H1 (cell line): ENCODE results near the gene ZBTB46. TPM values are rescaled to one million over a fixed set of nuclear protein-coding genes. Genes with fewer than 3 reads are reported as not detected.
A peak's percentile ranks its signal among the peaks of the same experiment; 100 is the strongest.

Experiments used
- CTCF ChIA-PET: fragments of 300-600 bp; sonication (Branson Sonifier 250); formaldehyde crosslinking; loops from one replicate; lab custom pipeline; 2021; ENCODE audit not compliant: partially characterized antibody; lab: Charles Lee
- POLR2A ChIA-PET: fragments of 300-600 bp; sonication (Branson Sonifier 250); formaldehyde crosslinking; loops from one replicate; lab custom pipeline; 2021; ENCODE audit warnings: inconsistent platforms; ENCODE audit not compliant: partially characterized antibody; lab: Charles Lee
- DNase-seq, 2 experiments: peaks; one replicate each; pipeline versions ENCODE4 v3.0.0 to v3.0.0-alpha.2; 2010 to 2022; ENCODE audit warnings: low spot score in 2 of 2, low read depth in 1 of 2, mixed read lengths in 1 of 2
- FAIRE-seq: peaks from 2 replicates; lab custom pipeline; 2011; peaks lifted over from hg19 to GRCh38; lab: Jason Lieb, UNC
- H2AFZ ChIP-seq: 2 replicates; pipeline ENCODE4 v1.8.1; 2012; ENCODE audit warnings: low read length, inconsistent platforms
- H2AK5ac ChIP-seq: 2 replicates; pipeline ENCODE4 v1.6.1; 2013; ENCODE audit warnings: low read depth, low read length
- H2BK120ac ChIP-seq: replicated peaks from 2 replicates; pipeline ENCODE3; 2013; ENCODE audit warnings: low read depth, low read length, inconsistent platforms
- H2BK12ac ChIP-seq: 2 replicates; pipeline ENCODE4 v1.6.1; 2013; ENCODE audit warnings: low read depth, low read length
- H2BK15ac ChIP-seq: 2 replicates; pipeline ENCODE4 v1.6.1; 2013; ENCODE audit warnings: low read length
- H2BK20ac ChIP-seq: 2 replicates; pipeline ENCODE4 v1.6.1; 2013; ENCODE audit warnings: low read length
- H2BK5ac ChIP-seq: 2 replicates; pipeline ENCODE4 v1.6.1; 2013; ENCODE audit warnings: low read depth, low read length
- H3K14ac ChIP-seq: 2 replicates; pipeline ENCODE4 v1.6.1; 2013; ENCODE audit warnings: inconsistent platforms; ENCODE audit not compliant: insufficient read length
- H3K18ac ChIP-seq: 2 replicates; pipeline ENCODE4 v1.6.1; 2013; ENCODE audit warnings: low read length; ENCODE audit errors: extremely low read depth
- H3K23ac ChIP-seq: 2 replicates; pipeline ENCODE4 v1.6.1; 2013; ENCODE audit warnings: inconsistent platforms; ENCODE audit not compliant: insufficient read length
- H3K23me2 ChIP-seq: 2 replicates; pipeline ENCODE4 v1.6.1; 2013; ENCODE audit warnings: low read depth, low read length
- H3K27ac ChIP-seq: 2 replicates; pipeline ENCODE4 v1.6.1; 2011; ENCODE audit warnings: low read depth, low read length, inconsistent platforms
- H3K27me3 ChIP-seq, 4 experiments: replicated peaks in 1 of 4; 1 replicate in 1 of 4; 2 replicates in 3 of 4; pipeline versions ENCODE4 v1.6.1 to v1.8.1; 2011 to 2013; ENCODE audit warnings: low read length in 3 of 4, mild to moderate bottlenecking in 3 of 4, inconsistent platforms in 2 of 4, mixed read lengths in 2 of 4, moderate library complexity in 1 of 4; ENCODE audit not compliant: control insufficient read depth in 3 of 4, insufficient read depth in 3 of 4; ENCODE audit errors: extremely low read depth in 1 of 4
- H3K36me3 ChIP-seq, 4 experiments: 2 replicates each; pipeline versions ENCODE4 v1.6.1 to v1.8.1; 2011 to 2013; ENCODE audit warnings: mild to moderate bottlenecking in 4 of 4, low read length in 3 of 4, moderate library complexity in 2 of 4, control low read depth in 1 of 4, inconsistent platforms in 1 of 4; ENCODE audit not compliant: insufficient read depth in 4 of 4, control insufficient read depth in 2 of 4
- H3K4ac ChIP-seq: replicated peaks from 2 replicates; pipeline ENCODE3; 2013; ENCODE audit warnings: low read length, low read depth, mixed read lengths, inconsistent platforms; ENCODE audit not compliant: insufficient read length
- H3K4me1 ChIP-seq, 4 experiments: replicated peaks in 1 of 4; 1 replicate in 1 of 4; 2 replicates in 3 of 4; pipeline versions ENCODE4 v1.6.1 to v1.8.1; 2011 to 2013; ENCODE audit warnings: low read length in 3 of 4, inconsistent platforms in 2 of 4, mixed read lengths in 1 of 4; ENCODE audit not compliant: insufficient read depth in 4 of 4, control insufficient read depth in 3 of 4
- H3K4me2 ChIP-seq, 2 experiments: 2 replicates each; pipeline versions ENCODE4 v1.6.1 to v1.8.1; 2011 to 2013; ENCODE audit warnings: low read depth in 2 of 2, low read length in 2 of 2, control low read depth in 1 of 2, inconsistent platforms in 1 of 2, mild to moderate bottlenecking in 1 of 2; ENCODE audit not compliant: insufficient read depth in 1 of 2
- H3K4me3 ChIP-seq, 4 experiments: fragments of 200-600, 300-600 bp in 1 of 4; sonication (generic), shearing (Covaris generic), sonication (Bioruptor Twin) in 1 of 4; 2 replicates each; pipeline versions ENCODE4 v1.5.1 to v1.8.1; 2011 to 2016; ENCODE audit warnings: low read length in 4 of 4, low read depth in 3 of 4, control low read depth in 2 of 4, inconsistent platforms in 2 of 4, mild to moderate bottlenecking in 2 of 4, mixed read lengths in 1 of 4, moderate library complexity in 1 of 4; ENCODE audit not compliant: insufficient read depth in 2 of 4; ENCODE audit errors: extremely low read depth in 1 of 4
- H3K56ac ChIP-seq: replicated peaks from 2 replicates; pipeline ENCODE3; 2013; ENCODE audit warnings: low read depth, mild to moderate bottlenecking, mixed read lengths, low read length, inconsistent platforms; ENCODE audit not compliant: insufficient read length
- H3K79me1 ChIP-seq: 2 replicates; pipeline ENCODE4 v1.6.1; 2013; ENCODE audit warnings: low read depth, low read length, control low read depth
- H3K79me2 ChIP-seq, 2 experiments: 2 replicates each; pipeline versions ENCODE4 v1.6.1 to v1.8.1; 2012 to 2013; ENCODE audit warnings: low read length in 2 of 2, mild to moderate bottlenecking in 2 of 2, inconsistent platforms in 1 of 2; ENCODE audit not compliant: insufficient read depth in 2 of 2, control insufficient read depth in 1 of 2
- H3K9ac ChIP-seq, 4 experiments: replicated peaks in 1 of 4; 1 replicate in 1 of 4; 2 replicates in 3 of 4; pipeline versions ENCODE4 v1.6.1 to v1.8.1; 2011 to 2013; ENCODE audit warnings: low read depth in 3 of 4, low read length in 3 of 4, control low read depth in 2 of 4, mild to moderate bottlenecking in 2 of 4, moderate library complexity in 2 of 4, inconsistent platforms in 1 of 4; ENCODE audit errors: extremely low read depth in 1 of 4
- H3K9me3 ChIP-seq, 2 experiments: 2 replicates each; pipeline versions ENCODE4 v1.6.1 to v1.8.1; 2012 to 2013; ENCODE audit warnings: mild to moderate bottlenecking in 2 of 2, moderate library complexity in 2 of 2, control low read depth in 1 of 2, inconsistent platforms in 1 of 2, low read depth in 1 of 2, low read length in 1 of 2, mixed read lengths in 1 of 2; ENCODE audit not compliant: insufficient read depth in 2 of 2
- H4K20me1 ChIP-seq, 2 experiments: replicated peaks in 1 of 2; 2 replicates each; pipeline versions ENCODE3 to v1.8.1; 2011 to 2013; ENCODE audit warnings: inconsistent platforms in 2 of 2, low read length in 2 of 2, mild to moderate bottlenecking in 1 of 2; ENCODE audit not compliant: insufficient read depth in 2 of 2, control insufficient read depth in 1 of 2
- H4K5ac ChIP-seq: 2 replicates; pipeline ENCODE4 v1.6.1; 2013; ENCODE audit warnings: low read length, low read depth, mixed read lengths, inconsistent platforms; ENCODE audit not compliant: insufficient read length
- H4K8ac ChIP-seq: 2 replicates; pipeline ENCODE4 v1.8.0; 2013; ENCODE audit warnings: mild to moderate bottlenecking, moderate library complexity, low read length, inconsistent platforms; ENCODE audit not compliant: insufficient read depth; ENCODE audit errors: extremely low read depth
- H4K91ac ChIP-seq: replicated peaks from 2 replicates; pipeline ENCODE3; 2013; ENCODE audit warnings: low read length, mixed read lengths, inconsistent platforms; ENCODE audit not compliant: insufficient read length
- EZH2 ChIP-seq: fragments of 200-600 bp; sonication (generic); IDR thresholded peaks from 2 replicates; pipeline ENCODE4 v1.7.1; 2012; ENCODE audit warnings: low read depth, mild to moderate bottlenecking, moderate library complexity, low read length, inconsistent platforms; ENCODE audit not compliant: severe bottlenecking
- PHF8 ChIP-seq: fragments of 200-600 bp; sonication (generic); conservative IDR thresholded peaks from 2 replicates; pipeline ENCODE4 v1.7.1; 2012; ENCODE audit warnings: low read depth, mild to moderate bottlenecking, inconsistent platforms, low read length, moderate library complexity
- POLR2A ChIP-seq, 2 experiments: IDR thresholded peaks; 1 replicate in 1 of 2; 2 replicates in 1 of 2; pipeline ENCODE4 v1.6.1; 2011; ENCODE audit warnings: low read depth in 2 of 2, low read length in 2 of 2, mild to moderate bottlenecking in 2 of 2; ENCODE audit errors: control extremely low read depth in 1 of 2
- TAF1 ChIP-seq: IDR thresholded peaks from 2 replicates; pipeline ENCODE4 v1.6.1; 2011; ENCODE audit warnings: mild to moderate bottlenecking, low read depth, low read length
- WGBS, 2 experiments: shearing (Covaris generic) in 1 of 2; methylation state at CpG; one replicate each; pipeline versions ENCODE4 v1.1.6 to v1.1.7; 2013 to 2015; ENCODE audit warnings: low lambda C conversion rate in 2 of 2, mixed read lengths in 2 of 2, inconsistent platforms in 1 of 2, low coverage in 1 of 2, missing lambda C conversion rate in 1 of 2; ENCODE audit not compliant: insufficient replicate concordance in 2 of 2, insufficient coverage in 1 of 2, insufficient read length in 1 of 2; ENCODE audit errors: extremely low coverage in 1 of 2, missing lambda C conversion rate in 1 of 2; 5-methylcytosine and 5-hydroxymethylcytosine counted together
- polyA plus RNA-seq, 7 experiments: library from polyadenylated mRNA; depleted of rRNA in 3 of 7; stranded (reverse) in 5 of 7; unstranded in 2 of 7; fragments of >200 nt in 5 of 7; fragments of 200-250 nt in 2 of 7; gene quantifications; 1 replicate in 5 of 7; 2 replicates in 1 of 7; 4 replicates in 1 of 7; pipeline versions ENCODE4 v1.2.1 to v1.2.3, GENCODE V29; 2011 to 2013; ENCODE audit warnings: missing spikeins in 2 of 7, mixed read lengths in 2 of 7
- total RNA-seq: library from RNA; stranded (reverse); fragmentation: NEBNext Ultra II Directional; extraction: Animal tissue kit (Norgen Biotek cat#: 25700); gene quantifications from 2 replicates; pipeline ENCODE4 v1.2.1, GENCODE V29; 2021

ZBTB46 gene
- total and polyA plus RNA-seq, 2 of the 8 experiments (the other 6 are each of a cell fraction or from before 2014, with no cell fraction given) = 6.4 to 22.4 TPM

DNA sequence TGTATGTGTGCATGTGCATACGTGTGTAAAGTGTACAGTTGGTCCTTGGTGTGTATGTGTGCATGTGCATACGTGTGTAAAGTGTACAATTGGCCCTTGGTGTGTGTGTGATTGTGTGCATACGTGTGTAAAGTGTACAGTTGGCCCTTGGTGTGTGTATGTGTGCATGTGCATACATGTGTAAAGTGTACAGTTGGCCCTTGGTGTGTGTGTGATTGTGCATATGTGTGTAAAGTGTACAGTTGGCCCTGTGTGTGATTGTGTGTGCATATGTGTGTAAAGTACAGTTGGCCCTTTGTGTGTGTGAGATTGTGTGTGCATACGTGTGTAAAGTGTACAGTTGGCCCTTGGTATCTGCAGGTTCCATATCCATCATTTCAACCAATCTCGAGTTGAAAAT lies 99.7 kb downstream of the ZBTB46 start:
- Histone ChIP-seq H2BK20ac (no peak overlapping the region), H3K36me3 (peaks cover 0 to 14% (median 7%) of the 10 kb centered on the region in 4 experiments; a peak in 5 of 8 replicates), H3K9ac (no peak overlapping the region), H2BK12ac (no peak overlapping the region), H3K9me3 (peaks cover 0 to 4% of the 10 kb centered on the region in 2 experiments; a peak in 2 of 4 replicates), H2BK120ac (no peak overlapping the region), H2BK5ac (no peak overlapping the region), H2BK15ac (no peak overlapping the region), H3K4ac (no peak overlapping the region), H4K5ac (no peak overlapping the region), H3K27me3 (no peaks in the 10 kb centered on the region), H3K4me3 (no peak overlapping the region), H3K56ac (no peak overlapping the region), H4K20me1 (peaks cover 5 to 43% of the 10 kb centered on the region in 2 experiments), H3K79me1 (peaks cover 18% of the 10 kb centered on the region), H3K18ac (no peak overlapping the region), H3K14ac (no peak overlapping the region), H3K23ac (peak overlapping the region; percentile 52), H3K27ac (no peak overlapping the region), H3K79me2 (peaks cover 0 to 8% of the 10 kb centered on the region in 2 experiments; a peak in 1 of 4 replicates), H2AK5ac (no peak overlapping the region), H3K23me2 (peaks cover 3% of the 10 kb centered on the region; the same call in 1 of the 2 replicates), H4K8ac (no peak overlapping the region), H3K4me2 (no peak overlapping the region), H4K91ac (no peak overlapping the region), H3K4me1 (no peaks in the 10 kb centered on the region), H2AFZ (no peak overlapping the region)
- FAIRE-seq (no peak), DNase-seq (no peak)
- POLR2A ChIA-PET = interaction anchor here (2.7 kb wide), 1 partner anchor 24 kb away, joined by 6 read pairs; the partner anchor contains the start of genes ARFRP1 and ZGPAT
- CTCF ChIA-PET = no interaction called here
- whole genome bisulfite sequencing, 2 experiments = 81% methylated on average over 5 of the region's 5 CpGs; no CpG with 5 or more reads in 1 of the 2 experiments
- TF ChIP-seq TAF1 = no peak
- no peak for TF ChIP-seq PHF8
- no peak for TF ChIP-seq POLR2A (IDR thresholded peaks at IDR 0.05; ENCODE audit: control extremely low read depth in 1 of 2, low read depth in 2 of 2, low read length in 2 of 2)
- TF ChIP-seq EZH2 = no peak
